ENCODE results near the gene NDUFS1. TPM values are rescaled to one million over a fixed set of nuclear protein-coding genes. Genes with fewer than 3 reads are reported as not detected.
"Not testable (repeated sequence)": the region's sequence is repeated elsewhere in the genome, so short reads cannot be mapped to it uniquely, and the experiment has no call there.

Gene NDUFS1
- polyA plus RNA-seq, 1 donor = 63.7 TPM

DNA sequence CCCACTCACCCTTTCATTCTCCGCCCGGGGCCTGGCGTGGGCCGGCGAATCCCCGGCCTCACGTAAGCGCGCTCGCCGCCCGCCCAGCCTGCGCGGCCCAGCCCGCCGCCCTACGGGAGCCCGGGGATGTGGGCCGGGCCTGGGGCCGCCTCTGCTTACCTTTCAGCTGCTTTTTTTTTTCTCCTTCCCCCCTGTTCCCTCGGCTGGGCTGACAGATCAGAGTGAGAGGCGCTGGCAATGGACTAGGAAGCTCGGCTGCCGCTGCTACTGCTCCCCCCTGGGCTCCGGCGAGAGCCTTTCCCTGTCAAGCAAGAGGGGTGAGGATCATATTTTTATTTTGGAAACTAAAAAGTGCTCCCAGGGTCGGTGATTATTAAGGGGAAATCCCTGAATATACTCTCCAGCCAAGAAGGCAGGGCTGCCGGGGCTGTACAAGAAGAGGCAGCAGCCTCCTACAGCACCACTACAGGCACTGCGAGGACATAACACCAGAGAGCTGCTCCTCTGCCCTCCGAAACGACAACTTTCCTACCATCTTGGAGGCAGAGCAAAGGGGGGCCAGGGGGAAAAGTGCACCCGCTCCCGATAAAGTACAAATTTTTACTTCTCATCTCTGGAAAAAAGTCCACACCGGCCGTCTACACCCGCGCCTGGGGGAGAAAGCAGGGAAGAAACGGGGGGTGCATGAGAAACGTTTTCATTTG, 73.3 kb downstream of the NDUFS1 start, which contains the start of gene INO80D:
Gene INO80D (minus strand): TSS at position 433 of the 704 bp plus-strand sequence. CDS start 23,158 bp downstream, outside the sequence.
- Histone ChIP-seq H3K27me3 (ENCODE audit: control insufficient read depth, insufficient read depth, low read length) (no peaks in the 10 kb centered on the region), H3K4me3 (ENCODE audit: low read length) (peak within 1 kb of the TSS; percentile 95), H3K4me1 (ENCODE audit: control insufficient read depth, insufficient read depth, low read length) (peaks cover 8% of the 10 kb centered on the region), H3K36me3 (ENCODE audit: control insufficient read depth, insufficient read depth, low read length) (peaks cover 10% of the 10 kb centered on the region), H3K9me3 (ENCODE audit: control insufficient read depth, low read depth, low read length) (no peaks in the 10 kb centered on the region), H3K27ac (ENCODE audit: low read length) (peak within 1 kb of the TSS; percentile 100)
- peak; percentile 83 to 91 for DNase-seq
- no CpG with 5 or more reads among the region's 39 CpGs for WGBS (ENCODE audit: insufficient coverage, low lambda C conversion rate)

DNA sequence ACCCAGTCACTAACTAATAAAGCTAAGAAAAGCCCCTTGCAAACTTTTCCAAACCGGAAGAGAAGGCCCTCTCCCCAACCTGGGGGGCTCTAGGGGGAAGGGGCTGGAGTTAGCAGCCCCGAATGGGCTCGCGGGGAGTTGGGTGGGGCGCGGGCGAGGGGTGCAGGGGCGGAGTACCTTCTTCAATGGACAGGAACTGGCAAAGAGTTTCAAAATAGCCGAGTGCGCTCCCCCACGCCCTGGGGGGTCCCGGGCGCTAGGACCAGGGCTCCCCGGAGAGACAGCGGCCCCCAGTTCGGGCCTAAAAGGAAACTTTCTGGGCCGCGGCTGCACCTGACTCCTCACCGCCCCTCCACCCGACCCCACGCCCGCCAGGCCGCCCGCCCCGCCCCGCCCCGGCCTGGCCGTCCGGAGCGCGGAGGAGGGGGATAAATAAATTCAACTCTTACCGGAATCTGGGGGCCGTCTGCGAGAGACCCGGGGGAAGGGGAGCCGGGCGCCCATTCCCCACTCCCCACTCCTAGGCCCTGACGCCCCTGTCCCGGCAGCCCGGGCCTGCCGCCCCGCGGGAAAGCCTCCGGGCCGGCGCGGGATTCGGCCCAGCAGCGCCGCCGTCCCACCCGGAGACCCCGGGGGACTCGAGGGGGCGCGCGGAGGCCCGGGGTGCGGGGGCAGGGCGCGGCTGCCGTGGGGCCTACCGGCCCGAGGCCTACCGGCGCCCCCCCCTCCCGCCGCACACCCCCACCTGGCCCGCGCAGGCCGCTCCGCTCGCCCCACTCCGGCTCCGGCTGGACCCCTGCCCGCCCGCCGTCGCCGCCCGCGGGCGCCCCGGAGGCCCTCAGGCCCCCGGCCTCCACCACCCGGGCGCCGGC, 74.1 kb downstream of the NDUFS1 start:
- DNase-seq = peak; percentile 19 to 67
- no CpG with 5 or more reads among the region's 88 CpGs for WGBS (ENCODE audit: insufficient coverage, low lambda C conversion rate)
- peaks cover 2% of the 10 kb centered on the region for H3K36me3 ChIP-seq (ENCODE audit: control insufficient read depth, insufficient read depth, low read length)
- H3K9me3 ChIP-seq (ENCODE audit: control insufficient read depth, low read depth, low read length) = no peaks in the 10 kb centered on the region
- peak overlapping the region; percentile 64 for H3K4me3 ChIP-seq (ENCODE audit: low read length)
- peaks cover 8% of the 10 kb centered on the region for H3K4me1 ChIP-seq (ENCODE audit: control insufficient read depth, insufficient read depth, low read length)
- no peaks in the 10 kb centered on the region for H3K27me3 ChIP-seq (ENCODE audit: control insufficient read depth, insufficient read depth, low read length)
- H3K27ac ChIP-seq (ENCODE audit: low read length) = peak overlapping the region; percentile 100

DNA sequence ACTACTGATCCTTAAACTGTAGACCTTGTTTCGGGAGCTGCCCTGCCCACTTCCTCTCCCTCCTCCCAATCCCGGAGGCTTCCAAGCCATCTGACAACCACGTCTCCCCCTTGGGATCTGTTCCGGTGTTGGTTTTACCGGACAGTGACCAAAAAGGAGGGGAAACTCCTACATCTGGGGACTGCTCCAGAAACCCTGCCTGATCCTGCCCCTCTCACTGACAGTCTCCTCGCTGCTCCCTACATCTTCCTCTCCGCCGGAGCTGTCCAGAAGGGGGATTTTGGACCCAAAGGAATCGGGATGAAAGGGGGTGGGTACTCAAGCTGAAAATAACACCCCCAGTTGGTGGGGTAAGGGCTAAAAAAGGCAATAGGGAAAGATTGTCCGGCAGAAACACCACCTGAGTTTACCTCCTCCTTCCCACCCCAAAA, 74.8 kb downstream of the NDUFS1 start:
- WGBS (ENCODE audit: insufficient coverage, low lambda C conversion rate) = no CpG with 5 or more reads among the region's 10 CpGs
- Histone ChIP-seq H3K4me3 (ENCODE audit: low read length) (peak overlapping the region; percentile 64), H3K4me1 (ENCODE audit: control insufficient read depth, insufficient read depth, low read length) (peaks cover 8% of the 10 kb centered on the region), H3K9me3 (ENCODE audit: control insufficient read depth, low read depth, low read length) (no peaks in the 10 kb centered on the region), H3K27me3 (ENCODE audit: control insufficient read depth, insufficient read depth, low read length) (no peaks in the 10 kb centered on the region), H3K27ac (ENCODE audit: low read length) (peak overlapping the region; percentile 93), H3K36me3 (ENCODE audit: control insufficient read depth, insufficient read depth, low read length) (no peaks in the 10 kb centered on the region)
- peak; percentile 29 to 81 for DNase-seq

DNA sequence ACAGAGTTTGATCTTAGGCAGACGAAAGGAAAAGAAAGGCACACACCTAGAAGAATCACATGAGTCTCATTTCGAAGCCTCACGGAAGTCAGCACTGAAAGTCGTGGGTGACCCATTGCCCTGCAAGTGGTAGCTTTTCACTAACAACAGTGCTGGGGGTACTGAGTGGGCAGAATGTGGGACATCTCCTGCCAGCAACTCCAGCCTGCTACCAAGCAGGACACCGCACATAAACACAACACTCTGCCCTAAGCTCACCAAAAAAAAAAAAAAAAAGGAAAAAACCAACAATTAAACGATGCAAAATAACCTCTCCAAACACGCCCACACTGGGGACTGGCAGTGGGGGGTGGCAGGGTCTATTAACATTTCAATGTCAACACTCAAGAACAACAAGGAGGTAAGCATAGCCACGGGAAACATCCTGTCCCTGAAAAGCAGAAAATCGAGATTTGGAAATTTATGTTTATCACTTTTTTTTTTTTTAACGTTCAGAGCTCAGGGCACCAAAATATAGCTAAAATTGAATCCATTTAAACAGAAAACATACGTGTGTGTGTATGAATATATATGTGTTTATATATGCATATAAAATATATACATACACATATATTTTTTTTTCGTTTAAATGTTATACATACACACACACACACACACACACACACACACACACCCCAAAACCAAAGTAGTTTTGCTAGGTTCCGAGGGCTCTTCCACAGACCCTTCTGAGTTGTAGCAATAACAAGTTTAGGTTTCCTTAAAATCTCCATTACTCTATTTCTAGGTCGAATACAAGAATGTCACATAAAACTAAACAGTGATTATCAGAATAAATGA, 75.4 kb downstream of the NDUFS1 start:
- Histone ChIP-seq H3K27me3 (ENCODE audit: control insufficient read depth, insufficient read depth, low read length) (no peaks in the 10 kb centered on the region), H3K4me3 (ENCODE audit: low read length) (peak overlapping the region; percentile 64), H3K36me3 (ENCODE audit: control insufficient read depth, insufficient read depth, low read length) (no peaks in the 10 kb centered on the region), H3K9me3 (ENCODE audit: control insufficient read depth, low read depth, low read length) (no peaks in the 10 kb centered on the region), H3K27ac (ENCODE audit: low read length) (peak overlapping the region; percentile 93), H3K4me1 (ENCODE audit: control insufficient read depth, insufficient read depth, low read length) (peaks cover 8% of the 10 kb centered on the region)
- no CpG with 5 or more reads among the region's 14 CpGs for whole genome bisulfite sequencing (ENCODE audit: insufficient coverage, low lambda C conversion rate)
- DNase-seq = peak; percentile 62 to 86

DNA sequence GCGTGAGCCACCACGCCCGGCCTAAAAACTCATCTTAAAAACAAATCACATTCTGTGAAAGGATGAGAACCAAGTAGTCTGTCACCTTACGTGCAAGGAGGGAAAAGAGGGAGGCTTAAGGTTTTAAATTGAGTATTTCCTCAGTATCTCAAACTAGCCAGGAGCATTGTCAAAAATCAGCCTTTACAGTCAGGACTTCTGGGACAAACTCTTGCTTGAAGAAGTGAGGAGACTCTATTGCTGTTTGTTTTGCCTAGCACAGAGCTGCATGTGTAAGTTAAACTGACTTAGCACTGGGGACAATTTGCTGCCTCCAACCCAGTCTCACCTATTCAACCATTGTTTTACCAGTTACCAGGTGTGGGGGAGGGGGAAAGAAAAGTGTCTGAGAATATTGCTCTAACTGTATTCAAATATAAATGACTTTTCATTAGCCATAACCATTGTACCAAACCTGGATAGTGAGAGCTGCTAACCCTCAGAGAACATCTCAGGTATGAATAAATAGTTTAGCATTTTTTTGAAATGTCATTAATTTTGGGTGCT, 76.9 kb downstream of the NDUFS1 start:
- Histone ChIP-seq H3K36me3 (ENCODE audit: control insufficient read depth, insufficient read depth, low read length) (no peaks in the 10 kb centered on the region), H3K27ac (ENCODE audit: low read length) (no peak overlapping the region), H3K4me3 (ENCODE audit: low read length) (no peak overlapping the region), H3K27me3 (ENCODE audit: control insufficient read depth, insufficient read depth, low read length) (no peaks in the 10 kb centered on the region), H3K9me3 (ENCODE audit: control insufficient read depth, low read depth, low read length) (no peaks in the 10 kb centered on the region), H3K4me1 (ENCODE audit: control insufficient read depth, insufficient read depth, low read length) (peaks cover 4% of the 10 kb centered on the region)
- WGBS (ENCODE audit: insufficient coverage, low lambda C conversion rate) = no CpG with 5 or more reads among the region's 4 CpGs
- no peak for DNase-seq

DNA sequence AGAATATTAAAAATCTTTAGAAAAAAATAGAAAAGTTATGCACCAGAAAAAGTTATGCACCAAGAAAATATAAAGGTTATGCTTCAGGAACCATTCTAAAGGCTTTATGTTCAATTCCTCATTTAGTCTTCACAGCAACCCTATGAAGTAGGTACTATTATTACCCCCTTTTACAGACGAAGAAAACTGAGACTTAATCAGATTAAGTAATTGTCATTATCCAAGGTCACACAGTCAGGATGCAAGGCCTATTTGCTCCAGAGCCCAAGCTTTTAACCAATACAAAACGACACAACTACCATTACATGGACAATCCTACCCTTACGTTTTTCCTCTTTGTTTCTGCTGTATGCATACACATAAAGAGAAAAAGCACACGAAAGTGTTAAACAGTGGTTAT, 78.3 kb downstream of the NDUFS1 start:
- no peak for DNase-seq
- no peak overlapping the region for H3K27ac ChIP-seq (ENCODE audit: low read length)
- 100% methylated on average over 1 of the region's 4 CpGs for WGBS (ENCODE audit: insufficient coverage, low lambda C conversion rate)
- no peaks in the 10 kb centered on the region for H3K9me3 ChIP-seq (ENCODE audit: control insufficient read depth, low read depth, low read length)
- H3K27me3 ChIP-seq (ENCODE audit: control insufficient read depth, insufficient read depth, low read length) = no peaks in the 10 kb centered on the region
- peaks cover 4% of the 10 kb centered on the region for H3K4me1 ChIP-seq (ENCODE audit: control insufficient read depth, insufficient read depth, low read length)
- H3K36me3 ChIP-seq (ENCODE audit: control insufficient read depth, insufficient read depth, low read length) = no peaks in the 10 kb centered on the region
- H3K4me3 ChIP-seq (ENCODE audit: low read length) = no peak overlapping the region

DNA sequence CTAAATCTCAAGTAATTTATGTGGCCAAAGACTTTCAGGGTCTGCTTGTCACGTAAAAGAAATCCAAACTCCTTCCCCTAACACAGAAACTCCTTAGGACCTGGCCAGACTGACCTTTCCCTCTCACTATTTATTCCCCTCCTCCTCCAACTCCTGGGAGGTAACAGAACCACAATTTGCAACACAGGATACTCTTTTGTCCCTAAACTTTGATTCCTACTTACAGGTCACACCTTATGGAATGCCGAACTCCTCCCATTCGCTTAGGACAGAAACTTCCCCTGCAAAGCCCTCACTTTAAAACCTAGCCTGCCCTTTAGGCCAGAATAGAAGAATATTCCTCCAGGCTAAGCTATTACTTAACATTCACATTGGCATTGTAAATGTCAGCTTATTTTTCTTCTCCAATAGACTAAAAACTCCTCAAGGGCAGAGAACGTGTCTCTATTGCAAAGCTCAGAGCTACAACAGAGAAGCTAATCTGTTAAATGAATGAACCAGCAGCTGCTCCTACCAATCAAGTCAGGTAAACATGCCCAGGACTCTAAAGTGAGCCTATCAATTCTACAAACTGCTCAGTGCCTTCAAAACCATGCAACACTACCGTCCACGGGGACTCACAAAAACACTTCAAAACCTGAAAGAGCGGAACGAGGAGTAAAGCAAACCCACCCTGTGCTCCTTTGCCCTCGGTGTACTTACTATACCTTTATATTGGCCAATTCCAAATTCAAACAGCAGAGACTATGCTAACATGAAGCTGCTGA, 79.4 kb downstream of the NDUFS1 start:
- DNase-seq = no peak
- Histone ChIP-seq H3K27ac (ENCODE audit: low read length) (no peak overlapping the region), H3K27me3 (ENCODE audit: control insufficient read depth, insufficient read depth, low read length) (no peaks in the 10 kb centered on the region), H3K4me3 (ENCODE audit: low read length) (no peak overlapping the region), H3K4me1 (ENCODE audit: control insufficient read depth, insufficient read depth, low read length) (peaks cover 4% of the 10 kb centered on the region), H3K36me3 (ENCODE audit: control insufficient read depth, insufficient read depth, low read length) (no peaks in the 10 kb centered on the region), H3K9me3 (ENCODE audit: control insufficient read depth, low read depth, low read length) (no peaks in the 10 kb centered on the region)
- WGBS (ENCODE audit: insufficient coverage, low lambda C conversion rate) = 83% methylated on average over 2 of the region's 9 CpGs

DNA sequence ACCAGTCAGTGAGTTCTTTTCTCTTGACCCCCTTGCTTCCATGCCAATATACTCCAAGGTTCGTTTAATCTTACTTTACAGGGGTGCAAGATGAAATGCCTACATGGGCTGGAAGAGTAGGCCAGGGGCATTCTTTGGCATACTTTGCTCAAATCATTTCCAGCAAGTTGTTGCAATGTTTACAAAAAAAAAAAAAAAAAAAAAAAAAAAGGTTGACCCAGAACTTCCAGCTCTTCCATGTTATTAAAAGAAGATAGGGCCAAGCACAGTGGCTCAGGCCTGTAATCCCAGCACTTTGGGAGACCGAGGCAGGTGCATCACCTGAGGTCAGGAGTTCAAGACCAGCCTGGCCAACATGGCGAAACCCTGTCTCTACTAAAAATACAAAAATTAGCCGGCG, 81.4 kb downstream of the NDUFS1 start:
- not testable (repeated sequence) for H3K27ac ChIP-seq (ENCODE audit: low read length); H3K36me3 ChIP-seq (ENCODE audit: control insufficient read depth, insufficient read depth, low read length); DNase-seq; H3K4me3 ChIP-seq (ENCODE audit: low read length); H3K4me1 ChIP-seq (ENCODE audit: control insufficient read depth, insufficient read depth, low read length); H3K27me3 ChIP-seq (ENCODE audit: control insufficient read depth, insufficient read depth, low read length); H3K9me3 ChIP-seq (ENCODE audit: control insufficient read depth, low read depth, low read length)
- no CpG with 5 or more reads among the region's 5 CpGs for WGBS (ENCODE audit: insufficient coverage, low lambda C conversion rate)

DNA sequence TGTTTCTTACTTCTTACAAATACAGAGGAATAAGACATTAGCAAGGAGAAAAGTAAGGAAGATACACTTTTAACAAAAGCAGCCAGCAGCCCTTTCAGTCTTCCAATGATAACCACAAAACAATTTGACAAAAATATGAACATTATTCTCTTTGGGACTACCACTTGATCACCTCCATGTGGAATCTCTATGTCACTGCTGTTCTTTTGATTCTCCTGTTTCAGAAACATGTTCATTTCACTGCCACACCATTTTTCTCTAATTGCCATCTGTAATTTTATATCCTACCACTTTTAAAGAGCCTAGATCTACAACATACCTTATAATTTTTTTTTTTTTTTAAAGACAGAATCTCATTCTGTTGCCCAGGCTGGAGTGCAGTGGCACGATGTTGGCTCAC, 84.1 kb downstream of the NDUFS1 start:
- Histone ChIP-seq H3K4me3 (ENCODE audit: low read length) (no peak overlapping the region), H3K4me1 (ENCODE audit: control insufficient read depth, insufficient read depth, low read length) (no peaks in the 10 kb centered on the region), H3K27ac (ENCODE audit: low read length) (no peak overlapping the region), H3K27me3 (ENCODE audit: control insufficient read depth, insufficient read depth, low read length) (no peaks in the 10 kb centered on the region), H3K9me3 (ENCODE audit: control insufficient read depth, low read depth, low read length) (no peaks in the 10 kb centered on the region), H3K36me3 (ENCODE audit: control insufficient read depth, insufficient read depth, low read length) (peaks cover 3% of the 10 kb centered on the region)
- DNase-seq = no peak
- no CpG with 5 or more reads among the region's 1 CpG for WGBS (ENCODE audit: insufficient coverage, low lambda C conversion rate)

Measured in large intestine (tissue), 3 donors.